SK-N-SH (cell line): ENCODE data around the gene CDC26. TPM values are rescaled to one million over a fixed set of nuclear protein-coding genes. Genes with fewer than 3 reads are reported as not detected.

Source experiments
- CTCF ChIA-PET: fragments of 300-600, 350-600 bp; formaldehyde crosslinking; extraction: SDS; loops from one replicate; lab custom pipeline; 2021; lab: Yijun Ruan, JAX
- POLR2A ChIA-PET: fragments of 350-600 bp; sonication (Branson Sonifier 250); formaldehyde crosslinking; extraction: SDS; loops from one replicate; lab custom pipeline; 2020; ENCODE audit warnings: antibody characterized with exemption, inconsistent platforms; lab: Yijun Ruan, JAX
- DNase-seq: peaks from one replicate; pipeline ENCODE4 v3.0.0; 2012
- H2AFZ ChIP-seq: fragments of 200-600 bp; sonication (generic); 2 replicates; pipeline ENCODE4 v1.8.1; 2016; ENCODE audit warnings: antibody characterized with exemption, mild to moderate bottlenecking, low read depth
- H3F3A ChIP-seq: fragments of 200-600 bp; sonication (generic); replicated peaks from 2 replicates; pipeline ENCODE3; 2016; ENCODE audit warnings: antibody characterized with exemption, mild to moderate bottlenecking; ENCODE audit not compliant: insufficient read depth
- H3K27ac ChIP-seq, 2 experiments: fragments of 200-500 bp in 1 of 2; fragments of 200-600 bp in 1 of 2; sonication (Bioruptor generic) in 1 of 2; sonication (generic), shearing (Covaris generic) in 1 of 2; 2 replicates each; pipeline versions ENCODE4 v1.5.1 to v1.6.1; 2014 to 2016; ENCODE audit warnings: low read depth in 2 of 2, inconsistent platforms in 1 of 2, low read length in 1 of 2, mild to moderate bottlenecking in 1 of 2, mixed read lengths in 1 of 2
- H3K27me3 ChIP-seq: fragments of 200-600 bp; sonication (generic), shearing (Covaris generic); 2 replicates; pipeline ENCODE4 v1.6.1; 2016; ENCODE audit warnings: mixed run types; ENCODE audit not compliant: insufficient read depth
- H3K36me3 ChIP-seq, 2 experiments: fragments of 200-500 bp in 1 of 2; fragments of 200-600 bp in 1 of 2; sonication (Bioruptor generic) in 1 of 2; sonication (generic) in 1 of 2; replicated peaks in 1 of 2; 2 replicates each; pipeline versions ENCODE3 to v1.5.1; 2014 to 2016; ENCODE audit warnings: low read length in 1 of 2, mild to moderate bottlenecking in 1 of 2; ENCODE audit not compliant: insufficient read depth in 2 of 2, control insufficient read depth in 1 of 2
- H3K4me1 ChIP-seq, 2 experiments: fragments of 200-500 bp in 1 of 2; fragments of 200-600 bp in 1 of 2; sonication (Bioruptor generic) in 1 of 2; sonication (generic), shearing (Covaris generic) in 1 of 2; 2 replicates each; pipeline versions ENCODE4 v1.5.1 to v1.6.1; 2014 to 2016; ENCODE audit warnings: low read depth in 1 of 2, low read length in 1 of 2, mixed run types in 1 of 2; ENCODE audit not compliant: insufficient read depth in 2 of 2, control insufficient read depth in 1 of 2
- H3K4me2 ChIP-seq: fragments of 200-600 bp; sonication (generic), shearing (Covaris generic); 2 replicates; pipeline ENCODE4 v1.6.1; 2017; ENCODE audit warnings: mixed run types
- H3K4me3 ChIP-seq, 2 experiments: fragments of 200-500 bp in 1 of 2; fragments of 200-600 bp in 1 of 2; sonication (Bioruptor generic) in 1 of 2; sonication (generic), shearing (Covaris generic) in 1 of 2; 2 replicates each; pipeline versions ENCODE4 v1.5.1 to v1.8.1; 2014 to 2016; ENCODE audit warnings: low read depth in 2 of 2, inconsistent platforms in 1 of 2, low read length in 1 of 2, mild to moderate bottlenecking in 1 of 2, mixed read lengths in 1 of 2, moderate library complexity in 1 of 2
- H3K79me2 ChIP-seq: fragments of 200-600 bp; sonication (generic); 2 replicates; pipeline ENCODE4 v1.8.1; 2017; ENCODE audit warnings: mild to moderate bottlenecking; ENCODE audit not compliant: insufficient read depth
- H3K9ac ChIP-seq: fragments of 200-600 bp; sonication (generic); 2 replicates; pipeline ENCODE4 v1.6.1; 2017; ENCODE audit warnings: mixed run types
- H3K9me2 ChIP-seq: fragments of 200-600 bp; sonication (generic); 2 replicates; pipeline ENCODE4 v1.6.1; 2017; ENCODE audit warnings: mixed run types
- H3K9me3 ChIP-seq: fragments of 200-600 bp; sonication (generic); 2 replicates; pipeline ENCODE4 v1.6.1; 2017; ENCODE audit warnings: mixed run types, mild to moderate bottlenecking, moderate library complexity
- H4K20me1 ChIP-seq: fragments of 200-600 bp; sonication (generic); 2 replicates; pipeline ENCODE4 v1.6.1; 2017; ENCODE audit warnings: mild to moderate bottlenecking, mixed run types; ENCODE audit not compliant: insufficient read depth
- CHD2 ChIP-seq: fragments of 150-350 bp; IDR thresholded peaks from 2 replicates; pipeline ENCODE4 v1.6.1; 2018; ENCODE audit warnings: low read length; ENCODE audit not compliant: partially characterized antibody
- EP300 ChIP-seq, 2 experiments: IDR thresholded peaks; 2 replicates each; pipeline versions ENCODE4 v1.4.0 to v1.6.1; 2012; ENCODE audit warnings: borderline replicate concordance in 1 of 2, low read depth in 1 of 2, low read length in 1 of 2
- EZH2phosphoT487 ChIP-seq: fragments of 200-600 bp; sonication (generic); IDR thresholded peaks from 2 replicates; pipeline ENCODE4 v1.6.1; 2017; ENCODE audit warnings: low read depth, mixed run types, mild to moderate bottlenecking, antibody characterized with exemption, moderate library complexity, borderline replicate concordance
- FOXJ3 ChIP-seq: sonication (generic); formaldehyde crosslinking; IDR thresholded peaks from 2 replicates; pipeline ENCODE4 v1.5.1; 2020; ENCODE audit warnings: mild to moderate bottlenecking, missing genetic modification reagents
- FOXM1 ChIP-seq: IDR thresholded peaks from 2 replicates; pipeline ENCODE4 v1.4.0; 2012; ENCODE audit warnings: low read depth, mild to moderate bottlenecking
- GABPA ChIP-seq: IDR thresholded peaks from 2 replicates; pipeline ENCODE4 v1.4.0; 2012; ENCODE audit warnings: low read depth, mild to moderate bottlenecking
- GATA2 ChIP-seq: sonication (generic); formaldehyde crosslinking; IDR thresholded peaks from 2 replicates; pipeline ENCODE4 v1.5.0; 2020; ENCODE audit warnings: mild to moderate bottlenecking, missing genetic modification reagents
- IRF3 ChIP-seq: fragments of 150-350 bp; IDR thresholded peaks from 2 replicates; pipeline ENCODE4 v1.6.1; 2016; ENCODE audit warnings: mild to moderate bottlenecking, low read depth, low read length
- JUND ChIP-seq: IDR thresholded peaks from 2 replicates; pipeline ENCODE4 v1.4.0; 2012
- MAX ChIP-seq: IDR thresholded peaks from 2 replicates; pipeline ENCODE4 v1.4.0; 2012; ENCODE audit warnings: low read depth
- MEF2A ChIP-seq: IDR thresholded peaks from 2 replicates; pipeline ENCODE4 v1.4.0; 2012; ENCODE audit warnings: low read depth, borderline replicate concordance
- NFIC ChIP-seq: IDR thresholded peaks from 2 replicates; pipeline ENCODE4 v1.4.0; 2012; ENCODE audit warnings: borderline replicate concordance
- POLR2AphosphoS5 ChIP-seq: IDR thresholded peaks from 2 replicates; pipeline ENCODE4 v1.6.1; 2012; ENCODE audit warnings: low read depth, low read length
- RAD21 ChIP-seq: IDR thresholded peaks from 2 replicates; pipeline ENCODE4 v1.6.1; 2012; ENCODE audit warnings: mild to moderate bottlenecking, low read length
- RCOR1 ChIP-seq: fragments of 150-350 bp; IDR thresholded peaks from 2 replicates; pipeline ENCODE4 v1.6.1; 2017; ENCODE audit warnings: antibody characterized with exemption, low read length
- RXRA ChIP-seq: IDR thresholded peaks from 2 replicates; pipeline ENCODE4 v1.4.0; 2012; ENCODE audit warnings: low read depth, mild to moderate bottlenecking, borderline replicate concordance
- SIN3A ChIP-seq: IDR thresholded peaks from 2 replicates; pipeline ENCODE4 v1.6.1; 2012; ENCODE audit warnings: low read depth, mild to moderate bottlenecking, low read length, moderate library complexity, borderline replicate concordance
- SMC3 ChIP-seq: IDR thresholded peaks from 2 replicates; pipeline ENCODE4 v1.6.1; 2012; ENCODE audit warnings: low read depth, low read length, improper control_type of control experiment
- TAF1 ChIP-seq: IDR thresholded peaks from 2 replicates; pipeline ENCODE4 v1.6.1; 2012; ENCODE audit warnings: low read depth, mild to moderate bottlenecking, low read length, moderate library complexity, borderline replicate concordance
- TEAD4 ChIP-seq: IDR thresholded peaks from 2 replicates; pipeline ENCODE4 v1.4.0; 2012; ENCODE audit warnings: mild to moderate bottlenecking, borderline replicate concordance; ENCODE audit not compliant: insufficient read depth
- USF2 ChIP-seq: fragments of 150-350 bp; IDR thresholded peaks from 2 replicates; pipeline ENCODE4 v1.6.1; 2017; ENCODE audit warnings: antibody characterized with exemption, low read length, low read depth, borderline replicate concordance
- YY1 ChIP-seq: IDR thresholded peaks from 2 replicates; pipeline ENCODE4 v1.4.0; 2012; ENCODE audit warnings: low read depth, mild to moderate bottlenecking
- WGBS: methylation state at CpG from one replicate; pipeline ENCODE4 v1.1.6; 2017; ENCODE audit warnings: low lambda C conversion rate; 5-methylcytosine and 5-hydroxymethylcytosine counted together
- polyA plus RNA-seq, 3 experiments: library from polyadenylated mRNA; depleted of rRNA; stranded (reverse); fragments of >200 nt; gene quantifications; 2 replicates each; pipeline ENCODE4 v1.2.3, GENCODE V29; 2012
- TF ChIP-seq, protein P1 (sequence below): IDR thresholded peaks from 2 replicates; pipeline ENCODE4 v1.4.0; 2012; ENCODE audit warnings: low read depth, borderline replicate concordance
- TF ChIP-seq, protein P2 (sequence below): fragments of 200-600 bp; sonication (generic); IDR thresholded peaks from 2 replicates; pipeline ENCODE4 v1.6.1; 2017; ENCODE audit warnings: antibody characterized with exemption, mild to moderate bottlenecking, moderate library complexity

The CDC26 gene
- polyA plus RNA-seq, 1 of the 3 experiments (the other 2 are of a cell fraction) = 31.0 TPM

- no peak for TF ChIP-seq JUND
- TF ChIP-seq IRF3 = no peak
- no peak for TF ChIP-seq EP300 (IDR thresholded peaks at IDR 0.05; ENCODE audit: borderline replicate concordance in 1 of 2, low read depth in 1 of 2, low read length in 1 of 2)
- no peak for TF ChIP-seq GABPA
- TF ChIP-seq NFIC = no peak
- TF ChIP-seq TEAD4 = no peak
- no peak for TF ChIP-seq TAF1
- no peak for TF ChIP-seq GATA2 (CRISPR knock-in tag)
- TF ChIP-seq FOXM1 = no peak
- TF ChIP-seq RXRA = no peak
- no peak for TF ChIP-seq POLR2AphosphoS5
- no peak for TF ChIP-seq EZH2phosphoT487
- no peak for TF ChIP-seq SMC3
- no peak for TF ChIP-seq FOXJ3 (CRISPR knock-in tag)
- TF ChIP-seq MAX = no peak
- no peak for TF ChIP-seq CHD2
- peaks cover 0 to 8% of the 10 kb centered on the region in 2 experiments for H3K36me3 ChIP-seq
- no peaks in the 10 kb centered on the region for H3K27me3 ChIP-seq
- no peaks in the 10 kb centered on the region for H3K9me2 ChIP-seq
- no peak overlapping the region for H3K4me2 ChIP-seq
- no peaks in the 10 kb centered on the region; a peak in 1 of 4 replicates for H3K4me1 ChIP-seq
- ChIA-PET CTCF (interaction anchor here (1.0 kb wide), 2 partner anchors 11 to 28 kb away, joined by 3 to 4 read pairs; partner anchors contain the start of genes CDC26 and PRPF4), POLR2A (no interaction called here)
- no peak overlapping the region for H3K9ac ChIP-seq
- 0 out of 2 replicates have a peak, but pooled peaks cover 3% of the 10 kb centered on the region for H3K79me2 ChIP-seq
- H3K4me3 ChIP-seq = no peak overlapping the region
- no peak for DNase-seq
- H4K20me1 ChIP-seq = no peaks in the 10 kb centered on the region
- H3K27ac ChIP-seq = no peak overlapping the region
- 91% methylated on average over 6 of the region's 6 CpGs for WGBS
- H3K9me3 ChIP-seq = no peaks in the 10 kb centered on the region
- no peak overlapping the region for H2AFZ ChIP-seq
- H3F3A ChIP-seq = no peaks in the 10 kb centered on the region
Measured at GRCh38 chr9:113246928-113247327, 28.4 kb downstream of the CDC26 start.

GRCh38 chr9:113245894-113246293 is 29.5 kb downstream of the CDC26 start:
- WGBS = 90% methylated on average over 4 of the region's 4 CpGs
- CTCF ChIA-PET = no interaction called here

More at GRCh38 chr9:113245894-113246293, 29.5 kb downstream of the CDC26 start:
- no peaks in the 10 kb centered on the region for H3K9me3 ChIP-seq
- no peak overlapping the region for H3K4me3 ChIP-seq
- no peak overlapping the region for H3K9ac ChIP-seq
- H3K9me2 ChIP-seq = no peaks in the 10 kb centered on the region
- H3K27ac ChIP-seq = no peak overlapping the region
- H3F3A ChIP-seq = no peaks in the 10 kb centered on the region
- H4K20me1 ChIP-seq = no peaks in the 10 kb centered on the region
- no peaks in the 10 kb centered on the region; a peak in 1 of 4 replicates for H3K4me1 ChIP-seq
- no peak overlapping the region for H2AFZ ChIP-seq
- POLR2A ChIA-PET = no interaction called here
- 0 out of 2 replicates have a peak, but pooled peaks cover 3% of the 10 kb centered on the region for H3K79me2 ChIP-seq
- no peaks in the 10 kb centered on the region for H3K27me3 ChIP-seq
- TF ChIP-seq, protein P1, sequence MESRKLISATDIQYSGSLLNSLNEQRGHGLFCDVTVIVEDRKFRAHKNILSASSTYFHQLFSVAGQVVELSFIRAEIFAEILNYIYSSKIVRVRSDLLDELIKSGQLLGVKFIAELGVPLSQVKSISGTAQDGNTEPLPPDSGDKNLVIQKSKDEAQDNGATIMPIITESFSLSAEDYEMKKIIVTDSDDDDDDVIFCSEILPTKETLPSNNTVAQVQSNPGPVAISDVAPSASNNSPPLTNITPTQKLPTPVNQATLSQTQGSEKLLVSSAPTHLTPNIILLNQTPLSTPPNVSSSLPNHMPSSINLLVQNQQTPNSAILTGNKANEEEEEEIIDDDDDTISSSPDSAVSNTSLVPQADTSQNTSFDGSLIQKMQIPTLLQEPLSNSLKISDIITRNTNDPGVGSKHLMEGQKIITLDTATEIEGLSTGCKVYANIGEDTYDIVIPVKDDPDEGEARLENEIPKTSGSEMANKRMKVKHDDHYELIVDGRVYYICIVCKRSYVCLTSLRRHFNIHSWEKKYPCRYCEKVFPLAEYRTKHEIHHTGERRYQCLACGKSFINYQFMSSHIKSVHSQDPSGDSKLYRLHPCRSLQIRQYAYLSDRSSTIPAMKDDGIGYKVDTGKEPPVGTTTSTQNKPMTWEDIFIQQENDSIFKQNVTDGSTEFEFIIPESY = no peak
- no peak for TF ChIP-seq YY1
- no peak for TF ChIP-seq RAD21
- TF ChIP-seq GATA2 (CRISPR knock-in tag) = no peak
- TF ChIP-seq, protein P2, sequence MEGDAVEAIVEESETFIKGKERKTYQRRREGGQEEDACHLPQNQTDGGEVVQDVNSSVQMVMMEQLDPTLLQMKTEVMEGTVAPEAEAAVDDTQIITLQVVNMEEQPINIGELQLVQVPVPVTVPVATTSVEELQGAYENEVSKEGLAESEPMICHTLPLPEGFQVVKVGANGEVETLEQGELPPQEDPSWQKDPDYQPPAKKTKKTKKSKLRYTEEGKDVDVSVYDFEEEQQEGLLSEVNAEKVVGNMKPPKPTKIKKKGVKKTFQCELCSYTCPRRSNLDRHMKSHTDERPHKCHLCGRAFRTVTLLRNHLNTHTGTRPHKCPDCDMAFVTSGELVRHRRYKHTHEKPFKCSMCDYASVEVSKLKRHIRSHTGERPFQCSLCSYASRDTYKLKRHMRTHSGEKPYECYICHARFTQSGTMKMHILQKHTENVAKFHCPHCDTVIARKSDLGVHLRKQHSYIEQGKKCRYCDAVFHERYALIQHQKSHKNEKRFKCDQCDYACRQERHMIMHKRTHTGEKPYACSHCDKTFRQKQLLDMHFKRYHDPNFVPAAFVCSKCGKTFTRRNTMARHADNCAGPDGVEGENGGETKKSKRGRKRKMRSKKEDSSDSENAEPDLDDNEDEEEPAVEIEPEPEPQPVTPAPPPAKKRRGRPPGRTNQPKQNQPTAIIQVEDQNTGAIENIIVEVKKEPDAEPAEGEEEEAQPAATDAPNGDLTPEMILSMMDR = no peak
- no peak for TF ChIP-seq EZH2phosphoT487
- no peak for TF ChIP-seq RCOR1
- no peak for TF ChIP-seq USF2
- TF ChIP-seq MEF2A = no peak
- TF ChIP-seq EP300 (IDR thresholded peaks at IDR 0.05; ENCODE audit: borderline replicate concordance in 1 of 2, low read depth in 1 of 2, low read length in 1 of 2) = no peak
- TF ChIP-seq SIN3A = no peak
- peaks cover 0 to 8% of the 10 kb centered on the region in 2 experiments for H3K36me3 ChIP-seq
- no peak for DNase-seq
- no peak overlapping the region for H3K4me2 ChIP-seq
